ENCODE measurements around the gene ABCD2. TPM values are rescaled to one million over a fixed set of nuclear protein-coding genes. Genes with fewer than 3 reads are reported as not detected.
"Not testable (repeated sequence)": the region's sequence is repeated elsewhere in the genome, so short reads cannot be mapped to it uniquely, and the experiment has no call there.

The ABCD2 gene
- total RNA-seq, 6 donors from 2014 or later: 0.20 to 2.2 (median 0.47) TPM; not detected in 1

GRCh38 chr12:39626033-39626814, 6.6 kb upstream of the ABCD2 start:
- Histone ChIP-seq H3K27ac (no peak overlapping the region), H3K9me3 (no peaks in the 10 kb centered on the region), H3K4me3 (no peak overlapping the region), H3K4me1 (no peaks in the 10 kb centered on the region), H3K27me3 (no peaks in the 10 kb centered on the region), H3K36me3 (no peaks in the 10 kb centered on the region)
- 85 to 90% methylated on average over 20 of the region's 20 CpGs for WGBS, 2 donors
- ATAC-seq (ENCODE audit: low FRiP score in 2 of 2) (no peak), DNase-seq (peak in 1 of 2 donors; percentile 34)
- no peak for TF ChIP-seq POLR2AphosphoS5 (IDR thresholded peaks at IDR 0.05)
- TF ChIP-seq POLR2A (IDR thresholded peaks at IDR 0.05): no peak

GRCh38 chr12:39623919-39624318, 4.3 kb upstream of the ABCD2 start:
- DNase-seq (no peak), ATAC-seq (ENCODE audit: low FRiP score in 2 of 2) (no peak)
- no peak for TF ChIP-seq EP300 (IDR thresholded peaks at IDR 0.05)
- no peak for TF ChIP-seq POLR2AphosphoS5 (IDR thresholded peaks at IDR 0.05)
- TF ChIP-seq POLR2A (IDR thresholded peaks at IDR 0.05): no peak
- TF ChIP-seq, protein P1, sequence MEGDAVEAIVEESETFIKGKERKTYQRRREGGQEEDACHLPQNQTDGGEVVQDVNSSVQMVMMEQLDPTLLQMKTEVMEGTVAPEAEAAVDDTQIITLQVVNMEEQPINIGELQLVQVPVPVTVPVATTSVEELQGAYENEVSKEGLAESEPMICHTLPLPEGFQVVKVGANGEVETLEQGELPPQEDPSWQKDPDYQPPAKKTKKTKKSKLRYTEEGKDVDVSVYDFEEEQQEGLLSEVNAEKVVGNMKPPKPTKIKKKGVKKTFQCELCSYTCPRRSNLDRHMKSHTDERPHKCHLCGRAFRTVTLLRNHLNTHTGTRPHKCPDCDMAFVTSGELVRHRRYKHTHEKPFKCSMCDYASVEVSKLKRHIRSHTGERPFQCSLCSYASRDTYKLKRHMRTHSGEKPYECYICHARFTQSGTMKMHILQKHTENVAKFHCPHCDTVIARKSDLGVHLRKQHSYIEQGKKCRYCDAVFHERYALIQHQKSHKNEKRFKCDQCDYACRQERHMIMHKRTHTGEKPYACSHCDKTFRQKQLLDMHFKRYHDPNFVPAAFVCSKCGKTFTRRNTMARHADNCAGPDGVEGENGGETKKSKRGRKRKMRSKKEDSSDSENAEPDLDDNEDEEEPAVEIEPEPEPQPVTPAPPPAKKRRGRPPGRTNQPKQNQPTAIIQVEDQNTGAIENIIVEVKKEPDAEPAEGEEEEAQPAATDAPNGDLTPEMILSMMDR (IDR thresholded peaks at IDR 0.05): no peak
- no peaks in the 10 kb centered on the region for H3K36me3 ChIP-seq
- no peak overlapping the region for H3K27ac ChIP-seq
- H3K4me3 ChIP-seq: no peak overlapping the region
- peaks cover 2 to 18% (median 5%) of the 10 kb centered on the region in 4 donors for H3K4me1 ChIP-seq
- H3K9me3 ChIP-seq: no peaks in the 10 kb centered on the region
- 67 to 83% methylated on average over 1 of the region's 1 CpG for WGBS, 2 donors
- no peaks in the 10 kb centered on the region for H3K27me3 ChIP-seq

DNA sequence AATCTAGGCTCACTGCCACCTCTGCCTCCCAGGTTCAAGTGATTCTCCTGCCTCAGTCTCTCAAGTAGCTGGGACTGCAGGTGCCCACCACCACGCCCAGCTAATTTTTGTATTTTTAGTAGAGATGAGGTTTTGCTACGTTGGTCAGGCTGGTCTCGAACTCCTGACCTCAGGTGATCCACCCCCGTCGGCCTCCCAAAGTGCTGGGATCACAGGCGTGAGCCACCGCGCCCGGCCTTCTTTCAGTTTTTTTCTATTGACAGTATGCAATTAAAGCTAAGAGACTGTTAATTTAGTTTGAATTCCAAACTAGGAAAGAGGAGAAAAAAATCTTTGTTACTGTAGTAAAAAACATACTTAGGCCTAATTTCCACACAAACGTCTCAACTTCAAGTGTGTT, 3.6 kb upstream of the ABCD2 start:
- not testable (repeated sequence) for H3K9me3 ChIP-seq; ATAC-seq (ENCODE audit: low FRiP score in 2 of 2); H3K27me3 ChIP-seq; H3K36me3 ChIP-seq; H3K4me3 ChIP-seq; H3K27ac ChIP-seq
- WGBS, 2 donors: 91 to 94% methylated on average over 10 of the region's 10 CpGs
- DNase-seq: peak in 1 of 2 donors; percentile 29
- H3K4me1 ChIP-seq: peaks cover 2 to 19% (median 5%) of the 10 kb centered on the region in 4 donors

GRCh38 chr12:39622306-39622705, 2.7 kb upstream of the ABCD2 start:
- H3K9me3 ChIP-seq: no peaks in the 10 kb centered on the region
- H3K4me1 ChIP-seq: peaks cover 2 to 19% (median 5%) of the 10 kb centered on the region in 4 donors
- ATAC-seq (ENCODE audit: low FRiP score in 2 of 2) (no peak), DNase-seq (no peak)
- H3K27me3 ChIP-seq: no peaks in the 10 kb centered on the region
- H3K36me3 ChIP-seq: no peaks in the 10 kb centered on the region
- WGBS, 2 donors: 30 to 45% methylated on average over 1 of the region's 1 CpG
- H3K4me3 ChIP-seq: no peak overlapping the region
- peak overlapping the region in 1 of 4 donors; percentile 22 for H3K27ac ChIP-seq
- TF ChIP-seq, protein P1 (IDR thresholded peaks at IDR 0.05): no peak
- no peak for TF ChIP-seq POLR2A (IDR thresholded peaks at IDR 0.05)
- no peak for TF ChIP-seq POLR2AphosphoS5 (IDR thresholded peaks at IDR 0.05)
- no peak for TF ChIP-seq EP300 (IDR thresholded peaks at IDR 0.05)

DNA sequence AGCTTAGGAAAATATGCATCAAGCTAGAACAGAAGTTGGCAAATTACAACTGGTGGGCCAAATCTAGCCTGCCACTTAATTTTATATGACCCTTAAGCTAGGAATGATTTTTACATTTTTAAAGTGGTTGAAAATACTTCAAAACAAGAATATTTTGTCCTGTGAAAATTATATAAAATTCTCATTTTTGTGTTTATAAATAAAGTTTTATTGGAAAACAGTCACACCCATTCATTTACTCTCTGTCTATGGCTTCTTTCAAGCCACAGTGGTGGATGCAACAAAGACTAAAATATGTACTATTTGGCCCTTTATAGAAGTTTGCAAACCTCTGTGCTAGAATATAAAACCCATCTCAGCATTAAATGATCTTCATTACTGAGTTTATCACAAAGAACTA, 2.1 kb upstream of the ABCD2 start:
- DNase-seq (no peak), ATAC-seq (ENCODE audit: low FRiP score in 2 of 2) (no peak)
- TF ChIP-seq, protein P1 (IDR thresholded peaks at IDR 0.05): no peak
- TF ChIP-seq EP300 (IDR thresholded peaks at IDR 0.05): no peak
- no peak for TF ChIP-seq POLR2A (IDR thresholded peaks at IDR 0.05)
- no peak for TF ChIP-seq POLR2AphosphoS5 (IDR thresholded peaks at IDR 0.05)
- Histone ChIP-seq H3K36me3 (no peaks in the 10 kb centered on the region), H3K9me3 (no peaks in the 10 kb centered on the region), H3K4me3 (no peak overlapping the region), H3K27me3 (no peaks in the 10 kb centered on the region), H3K4me1 (peaks cover 2 to 19% (median 5%) of the 10 kb centered on the region in 4 donors), H3K27ac (peak overlapping the region in 1 of 4 donors; percentile 46)

Measured in upper lobe of left lung (tissue), 6 donors.